HCT116 (cell line): Measurements from ENCODE around the gene DEFB128.

Source experiments
- EZH2 ChIP-seq: fragments of 200-600 bp; sonication (generic); IDR thresholded peaks from 2 replicates; pipeline ENCODE4 v1.6.1; 2017; ENCODE audit warnings: antibody characterized with exemption, mixed run types
- EZH2phosphoT487 ChIP-seq: fragments of 200-600 bp; IDR thresholded peaks from 2 replicates; pipeline ENCODE4 v1.6.1; 2018; ENCODE audit warnings: antibody characterized with exemption, borderline replicate concordance
- POLR2AphosphoS5 ChIP-seq: IDR thresholded peaks from 2 replicates; pipeline ENCODE4 v1.6.1; 2011; ENCODE audit warnings: mild to moderate bottlenecking, low read depth, low read length, moderate library complexity
- RAD21 ChIP-seq: IDR thresholded peaks from 2 replicates; pipeline ENCODE4 v1.6.1; 2012; ENCODE audit warnings: low read depth, mild to moderate bottlenecking
- TF ChIP-seq, protein P1 (sequence below), 3 experiments: fragments of 200-600 bp in 1 of 3; sonication (generic) in 1 of 3; IDR thresholded peaks in 2 of 3; conservative IDR thresholded peaks in 1 of 3; 2 replicates each; pipeline ENCODE4 v1.5.1; 2012 to 2017; ENCODE audit warnings: low read depth in 2 of 3, low read length in 2 of 3, antibody characterized with exemption in 1 of 3, borderline replicate concordance in 1 of 3, control low read depth in 1 of 3, mild to moderate bottlenecking in 1 of 3, mixed read lengths in 1 of 3, mixed run types in 1 of 3, moderate library complexity in 1 of 3; ENCODE audit not compliant: insufficient read depth in 1 of 3
- TF ChIP-seq, protein P2 (sequence below): IDR thresholded peaks from 2 replicates; pipeline ENCODE4 v1.6.1; 2012

DNA sequence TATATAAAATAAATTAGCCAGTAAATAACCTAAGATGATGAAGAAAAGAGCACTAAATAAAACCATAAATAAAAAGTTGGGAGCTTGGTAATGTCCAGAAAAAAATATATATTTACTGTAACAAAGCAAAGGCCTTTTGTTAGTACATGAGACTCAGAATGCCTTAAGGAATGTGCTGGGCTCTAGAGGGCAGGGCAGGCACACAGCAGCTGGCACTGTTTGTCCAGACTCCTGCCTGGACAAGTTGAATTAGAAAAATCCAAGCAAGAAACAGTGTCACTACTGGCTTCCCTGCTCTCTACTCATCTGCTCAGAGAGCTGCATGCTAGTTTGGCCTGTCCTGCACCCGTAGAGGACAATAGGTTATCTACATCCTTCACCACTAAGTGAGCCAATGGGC lies 46.4 kb upstream of the DEFB128 start:
- TF ChIP-seq, protein P1, sequence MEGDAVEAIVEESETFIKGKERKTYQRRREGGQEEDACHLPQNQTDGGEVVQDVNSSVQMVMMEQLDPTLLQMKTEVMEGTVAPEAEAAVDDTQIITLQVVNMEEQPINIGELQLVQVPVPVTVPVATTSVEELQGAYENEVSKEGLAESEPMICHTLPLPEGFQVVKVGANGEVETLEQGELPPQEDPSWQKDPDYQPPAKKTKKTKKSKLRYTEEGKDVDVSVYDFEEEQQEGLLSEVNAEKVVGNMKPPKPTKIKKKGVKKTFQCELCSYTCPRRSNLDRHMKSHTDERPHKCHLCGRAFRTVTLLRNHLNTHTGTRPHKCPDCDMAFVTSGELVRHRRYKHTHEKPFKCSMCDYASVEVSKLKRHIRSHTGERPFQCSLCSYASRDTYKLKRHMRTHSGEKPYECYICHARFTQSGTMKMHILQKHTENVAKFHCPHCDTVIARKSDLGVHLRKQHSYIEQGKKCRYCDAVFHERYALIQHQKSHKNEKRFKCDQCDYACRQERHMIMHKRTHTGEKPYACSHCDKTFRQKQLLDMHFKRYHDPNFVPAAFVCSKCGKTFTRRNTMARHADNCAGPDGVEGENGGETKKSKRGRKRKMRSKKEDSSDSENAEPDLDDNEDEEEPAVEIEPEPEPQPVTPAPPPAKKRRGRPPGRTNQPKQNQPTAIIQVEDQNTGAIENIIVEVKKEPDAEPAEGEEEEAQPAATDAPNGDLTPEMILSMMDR (IDR thresholded peaks at IDR 0.05 in 2 of 3, conservative IDR thresholded peaks at IDR 0.05 in 1 of 3; ENCODE audit: borderline replicate concordance in 1 of 3, insufficient read depth in 1 of 3, low read depth in 2 of 3, low read length in 2 of 3) = peak in 2 of 3 experiments; percentile 18 to 44; a peak in 1 of 6 replicates
- TF ChIP-seq, protein P2, sequence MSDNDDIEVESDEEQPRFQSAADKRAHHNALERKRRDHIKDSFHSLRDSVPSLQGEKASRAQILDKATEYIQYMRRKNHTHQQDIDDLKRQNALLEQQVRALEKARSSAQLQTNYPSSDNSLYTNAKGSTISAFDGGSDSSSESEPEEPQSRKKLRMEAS = no peak
- TF ChIP-seq POLR2AphosphoS5 (no peak), EZH2phosphoT487 (no peak), EZH2 (no peak), RAD21 (peak; percentile 67)
